Transverse colon (tissue), 4 donors: ENCODE results near the gene KCNQ4.

Experiments
- POLR2AphosphoS5 ChIP-seq, 3 donors: sonication (generic); formaldehyde crosslinking; IDR thresholded peaks; one replicate each; pipeline ENCODE4 v1.6.1; 2016; ENCODE audit warnings: antibody characterized with exemption in 3 of 3
- TF ChIP-seq, protein P1 (sequence below), 5 experiments: fragments of 200-600 bp in 3 of 5; fragments of 450-650 bp in 2 of 5; sonication (generic) in 3 of 5; IDR thresholded peaks; 1 replicate in 2 of 5; 2 replicates in 3 of 5; pipeline ENCODE4 v1.5.1; 2016 to 2017; ENCODE audit warnings: antibody characterized with exemption in 5 of 5, inconsistent platforms in 3 of 5, mild to moderate bottlenecking in 2 of 5, moderate library complexity in 1 of 5

DNA sequence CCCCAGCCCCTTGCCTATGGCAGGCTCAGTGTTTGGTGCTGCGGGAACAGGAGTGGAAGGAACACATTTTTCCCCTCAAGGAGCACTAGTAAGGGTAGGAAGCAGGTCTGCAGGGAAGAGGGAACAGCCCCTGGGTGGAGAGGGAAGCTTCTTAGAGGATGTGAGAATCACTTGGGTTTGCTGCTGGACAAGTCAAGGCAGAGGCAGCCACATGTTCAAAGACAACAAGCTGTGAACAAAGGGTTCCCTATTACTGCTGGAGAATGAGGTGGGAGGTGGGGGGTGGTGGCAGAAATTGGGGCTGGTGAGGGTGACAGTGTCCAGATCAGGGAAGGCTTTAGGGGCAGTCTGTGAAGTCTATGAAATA lies 103.4 kb downstream of the KCNQ4 start:
- TF ChIP-seq, protein P1, sequence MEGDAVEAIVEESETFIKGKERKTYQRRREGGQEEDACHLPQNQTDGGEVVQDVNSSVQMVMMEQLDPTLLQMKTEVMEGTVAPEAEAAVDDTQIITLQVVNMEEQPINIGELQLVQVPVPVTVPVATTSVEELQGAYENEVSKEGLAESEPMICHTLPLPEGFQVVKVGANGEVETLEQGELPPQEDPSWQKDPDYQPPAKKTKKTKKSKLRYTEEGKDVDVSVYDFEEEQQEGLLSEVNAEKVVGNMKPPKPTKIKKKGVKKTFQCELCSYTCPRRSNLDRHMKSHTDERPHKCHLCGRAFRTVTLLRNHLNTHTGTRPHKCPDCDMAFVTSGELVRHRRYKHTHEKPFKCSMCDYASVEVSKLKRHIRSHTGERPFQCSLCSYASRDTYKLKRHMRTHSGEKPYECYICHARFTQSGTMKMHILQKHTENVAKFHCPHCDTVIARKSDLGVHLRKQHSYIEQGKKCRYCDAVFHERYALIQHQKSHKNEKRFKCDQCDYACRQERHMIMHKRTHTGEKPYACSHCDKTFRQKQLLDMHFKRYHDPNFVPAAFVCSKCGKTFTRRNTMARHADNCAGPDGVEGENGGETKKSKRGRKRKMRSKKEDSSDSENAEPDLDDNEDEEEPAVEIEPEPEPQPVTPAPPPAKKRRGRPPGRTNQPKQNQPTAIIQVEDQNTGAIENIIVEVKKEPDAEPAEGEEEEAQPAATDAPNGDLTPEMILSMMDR (IDR thresholded peaks at IDR 0.05), result no peak
- no peak for TF ChIP-seq POLR2AphosphoS5 (IDR thresholded peaks at IDR 0.05)
